ENCODE results near the gene LTA4H.
"Not testable (repeated sequence)": the region's sequence is repeated elsewhere in the genome, so short reads cannot be mapped to it uniquely, and the experiment has no call there.

LTA4H gene

DNA sequence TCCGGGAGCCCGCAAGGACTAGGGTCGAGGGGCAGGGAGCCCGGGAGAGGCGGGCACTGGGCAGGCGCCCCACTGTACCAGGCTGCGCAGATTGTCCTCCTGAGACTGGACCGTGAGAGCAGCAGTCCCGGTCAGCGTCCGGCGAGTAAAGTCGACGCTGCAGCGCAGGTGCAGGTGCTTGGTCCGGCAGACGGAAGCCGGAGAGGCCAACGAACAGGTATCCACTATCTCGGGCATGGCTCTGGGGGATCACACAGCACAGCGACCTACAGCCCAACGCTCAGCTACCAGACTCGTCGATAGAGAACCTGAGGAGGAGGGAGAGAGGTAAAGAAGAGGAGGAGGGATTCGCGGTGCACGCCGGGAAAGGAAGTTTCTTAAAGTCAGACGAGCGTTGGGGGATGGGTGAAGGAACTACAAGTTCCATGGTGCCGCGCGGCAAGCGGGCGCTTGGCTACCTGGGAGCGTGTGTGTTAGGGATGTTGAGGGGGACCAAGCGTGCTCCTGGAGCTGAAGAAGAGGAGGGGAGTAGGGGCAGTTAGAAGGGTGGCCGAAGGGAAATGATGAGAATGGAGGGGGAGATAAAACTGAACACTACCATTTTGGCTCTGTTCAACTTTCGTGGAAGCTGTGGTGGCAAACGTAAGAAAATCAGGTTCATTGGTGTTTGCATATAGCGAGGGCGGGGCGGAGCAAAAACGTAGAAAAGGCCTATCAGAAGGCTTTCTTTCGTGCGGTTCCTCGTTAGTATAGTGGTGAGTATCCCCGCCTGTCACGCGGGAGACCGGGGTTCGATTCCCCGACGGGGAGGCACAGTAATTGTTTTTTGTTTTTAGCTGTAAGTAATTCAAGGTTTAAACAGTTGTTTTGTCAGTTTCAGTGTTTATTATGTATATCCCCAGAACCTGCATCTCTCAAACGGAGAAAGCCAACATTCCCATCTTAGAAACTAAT lies at the start of gene LTA4H:
TSS of gene LTA4H (minus strand) at position 305 of the 954 bp plus-strand sequence. CDS start at position 237, 68 bp downstream.
- peak; percentile 97 for DNase-seq

- DNase-seq: no peak
Measured at GRCh38 chr12:96084624-96085023, 49.2 kb upstream of the LTA4H start.

DNA sequence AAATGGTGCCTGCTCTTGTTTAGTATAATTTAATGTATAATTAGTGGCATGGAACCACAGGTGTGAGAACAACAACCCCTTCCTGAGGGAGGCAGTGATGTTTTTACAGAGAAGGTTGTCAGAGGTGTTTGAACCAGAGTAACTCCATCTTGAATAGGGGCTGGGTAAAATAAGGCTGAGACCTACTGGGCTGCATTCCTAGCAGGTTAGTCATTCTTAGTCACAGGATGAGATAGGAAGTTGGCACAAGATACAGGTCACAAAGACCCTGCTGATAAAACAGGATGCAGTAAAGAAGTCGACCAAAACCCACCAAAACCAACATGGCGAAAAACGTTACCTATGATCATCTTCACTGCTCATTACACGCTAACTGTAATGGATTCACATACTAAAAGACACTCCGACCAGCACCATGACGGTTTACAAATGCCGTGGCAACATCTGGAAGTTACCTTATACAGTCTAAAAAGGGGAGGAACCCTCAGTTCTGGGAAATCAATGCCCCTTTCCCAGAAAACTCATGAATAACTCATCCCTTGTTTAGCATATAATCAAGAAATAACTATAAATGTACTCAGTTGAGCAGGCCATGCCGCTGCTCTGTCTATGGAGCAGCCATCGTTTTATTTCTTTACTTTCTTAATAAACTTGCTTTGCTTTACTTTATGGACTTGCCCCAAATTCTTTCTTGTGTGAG lies 47.8 kb upstream of the LTA4H start:
- no peak for DNase-seq

- DNase-seq: no peak
Measured at GRCh38 chr12:96081596-96081995, 46.2 kb upstream of the LTA4H start.

DNA sequence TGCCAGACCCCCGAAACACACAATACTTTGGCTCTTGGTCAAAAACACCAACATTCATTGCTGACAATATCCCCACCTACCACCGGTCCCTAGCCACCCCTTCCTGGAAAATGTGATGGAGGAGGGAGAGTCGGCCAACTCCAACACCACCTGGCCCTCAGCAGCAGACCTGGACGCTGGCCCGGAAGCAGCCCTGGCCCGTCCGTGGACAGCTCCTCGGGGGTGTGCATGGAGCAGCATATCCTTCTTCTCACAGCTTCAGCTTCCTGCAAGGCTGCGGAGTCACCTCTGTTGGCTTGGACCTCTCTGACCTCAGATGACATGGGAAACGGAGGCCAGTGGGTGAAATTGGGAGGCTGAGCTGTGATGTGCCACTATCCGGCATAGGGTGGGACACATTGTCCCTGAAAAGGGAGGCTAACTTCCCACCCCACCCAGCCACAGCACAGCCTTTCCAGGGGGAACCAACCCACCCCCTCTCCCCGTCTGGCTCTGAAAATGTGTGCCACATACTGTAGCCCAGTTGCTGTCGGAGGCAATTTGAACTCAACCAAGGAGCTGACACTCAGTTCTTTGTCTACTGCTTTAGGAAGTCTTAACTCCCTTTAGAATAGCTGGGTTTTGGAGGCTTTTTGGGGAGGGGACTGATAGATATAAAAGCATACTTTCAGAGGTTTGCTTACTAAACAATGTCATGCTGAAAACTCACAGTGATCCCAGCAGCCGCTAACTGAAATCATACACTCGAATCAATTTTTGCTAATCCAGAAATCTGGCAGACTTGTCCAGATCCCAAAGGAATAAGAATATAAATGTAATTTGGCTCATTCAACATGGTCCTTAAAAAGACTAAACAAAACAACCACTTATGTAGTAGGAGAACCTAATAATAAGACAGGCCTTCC lies 43.1 kb upstream of the LTA4H start:
- no peak for DNase-seq

DNA sequence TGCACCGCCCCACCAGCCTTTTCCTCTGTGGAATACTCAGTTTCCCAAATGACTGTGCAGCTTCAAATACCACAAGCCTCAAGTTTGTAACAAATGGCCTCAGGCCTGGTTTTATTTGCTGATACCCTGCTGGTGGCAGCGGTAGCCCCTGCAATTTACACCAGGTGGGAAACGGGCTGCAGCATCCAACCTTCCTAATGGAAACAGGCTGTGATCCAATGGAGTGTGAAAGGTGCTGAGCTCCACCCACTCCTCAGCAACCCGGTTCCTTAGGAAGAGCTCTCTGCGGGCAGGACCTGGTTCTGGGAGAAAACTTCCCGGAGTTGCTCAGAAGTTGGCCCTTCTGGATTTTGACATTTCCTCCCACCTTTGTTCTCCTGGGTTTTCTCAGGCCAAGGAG lies 41.7 kb upstream of the LTA4H start:
- DNase-seq: no peak

DNA sequence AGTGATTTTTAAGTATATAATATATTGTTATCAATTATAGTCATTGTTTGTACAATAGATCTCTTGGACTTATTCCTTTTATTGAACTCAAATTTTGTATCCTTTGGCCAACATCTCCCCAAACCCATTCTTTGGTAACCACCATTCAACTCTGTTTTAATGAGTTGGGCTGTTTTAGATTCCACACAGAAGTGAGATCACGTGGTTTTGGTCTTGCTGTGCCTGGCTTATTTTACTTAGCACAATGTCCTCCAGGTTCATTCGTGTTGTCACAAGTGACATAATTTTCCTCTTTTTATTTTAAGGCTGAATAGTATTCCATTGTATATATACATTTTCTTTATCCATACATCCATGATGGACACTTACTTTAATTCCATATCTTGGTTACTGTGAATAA lies 40.2 kb upstream of the LTA4H start:
- DNase-seq: no peak

DNA sequence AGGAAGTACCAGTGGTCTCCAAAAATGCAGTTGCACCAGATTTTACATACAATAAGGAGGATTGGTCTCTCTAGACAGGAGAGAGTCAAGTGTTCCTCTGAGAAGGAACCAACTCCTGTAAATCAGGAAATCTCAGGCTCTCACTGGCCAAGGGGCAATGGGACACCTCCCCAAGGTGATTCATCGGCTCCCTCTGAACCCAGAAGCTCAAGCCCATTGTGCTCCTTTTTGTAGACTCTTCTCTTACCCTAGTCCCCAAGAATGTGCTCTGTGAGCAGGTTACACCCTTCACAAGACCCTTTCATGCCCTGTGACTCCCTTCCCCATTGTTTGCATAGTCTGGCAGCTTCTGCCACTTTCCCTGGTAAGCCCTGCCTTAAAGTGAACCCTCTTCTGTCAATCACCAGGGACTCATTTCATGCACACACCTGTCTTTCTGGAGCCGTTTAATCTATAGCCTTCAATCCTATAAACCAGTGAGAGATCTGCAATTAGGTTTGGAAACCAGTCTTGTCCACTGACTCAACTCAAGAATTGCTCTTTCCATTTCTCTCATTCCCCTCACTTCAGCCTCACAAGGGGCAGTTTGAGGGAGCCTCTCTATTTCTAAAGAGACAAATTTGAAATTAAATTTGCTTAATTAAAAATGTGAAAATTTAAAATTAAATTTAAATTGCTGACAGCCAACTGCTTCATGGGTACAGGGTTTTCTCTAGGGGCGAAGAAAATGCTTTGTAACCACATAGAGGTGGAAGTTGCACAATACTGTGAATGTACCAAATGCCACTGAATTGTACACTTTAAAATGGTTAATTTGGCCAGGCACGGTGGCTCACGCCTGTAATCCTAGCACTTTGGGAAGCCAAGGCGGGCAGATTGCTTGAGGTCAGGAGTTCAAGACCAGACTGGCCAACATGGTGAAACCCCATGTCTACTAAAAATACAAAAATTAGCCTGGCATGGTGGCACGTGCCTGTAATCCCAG lies 38.3 kb upstream of the LTA4H start:
- no peak for DNase-seq

- no peak for DNase-seq
Measured at GRCh38 chr12:96070670-96071279, 35.4 kb upstream of the LTA4H start.

GRCh38 chr12:96069511-96070231 lies 34.3 kb upstream of the LTA4H start:
- no peak for DNase-seq

GRCh38 chr12:96068636-96069035 lies 33.2 kb upstream of the LTA4H start:
- DNase-seq: no peak

DNA sequence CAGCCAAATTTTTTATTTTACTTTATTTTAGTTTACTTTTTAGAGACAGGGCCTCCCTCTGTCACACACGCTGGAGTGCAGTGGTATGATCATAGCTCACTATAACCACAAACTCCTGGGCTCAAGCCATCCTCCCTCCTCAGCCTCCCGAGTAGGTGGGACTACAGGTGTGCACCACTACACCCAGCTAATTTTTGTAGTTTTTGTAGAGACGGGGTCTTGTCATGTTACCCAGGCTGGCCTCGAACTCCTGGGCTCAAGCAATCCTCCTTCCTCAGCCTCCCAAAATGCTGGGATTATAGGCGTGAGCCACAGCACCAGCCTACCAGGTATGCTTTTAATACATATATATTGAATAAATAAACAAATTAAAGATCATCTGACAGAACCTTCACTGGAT lies 32.7 kb upstream of the LTA4H start:
- DNase-seq: no peak

DNA sequence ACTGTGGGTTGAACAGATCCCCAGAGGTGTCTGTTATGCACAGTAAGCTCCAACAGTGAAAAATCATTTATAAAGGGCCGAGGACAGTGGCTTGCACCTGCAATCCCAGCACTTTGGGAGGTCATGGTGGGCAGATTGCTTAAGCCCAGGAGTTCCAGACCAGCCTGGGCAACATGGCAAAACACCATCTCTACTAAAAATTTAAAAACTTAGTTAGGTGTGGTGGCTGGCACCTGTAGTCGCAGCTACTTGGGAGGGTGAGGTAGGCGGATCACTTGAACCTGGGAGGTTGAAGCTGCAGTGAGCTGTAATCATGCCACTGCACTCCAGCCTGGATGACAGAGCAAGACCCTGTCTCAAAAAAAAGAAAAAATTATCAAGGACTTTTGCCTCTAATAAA lies 30.4 kb upstream of the LTA4H start:
- not testable (repeated sequence) for DNase-seq

DNA sequence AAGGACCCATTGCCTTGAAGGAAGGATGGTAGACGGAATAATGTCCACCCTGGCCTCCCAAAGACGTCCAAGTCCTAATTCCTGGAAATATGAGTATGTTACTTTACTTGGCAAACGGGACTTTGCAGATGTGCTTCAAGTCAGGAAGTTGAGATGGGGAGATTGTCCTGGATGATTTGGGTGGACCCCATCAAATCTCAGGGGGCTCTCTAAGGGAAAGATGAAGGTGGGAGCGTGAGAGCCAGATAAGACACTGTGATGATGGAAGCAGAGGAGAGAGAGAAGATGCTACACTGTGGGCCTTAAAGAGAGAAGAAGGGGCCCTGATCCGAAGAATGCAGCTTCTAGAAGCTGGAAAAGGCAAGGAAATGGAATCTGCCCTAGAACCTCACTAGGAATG lies 29.6 kb upstream of the LTA4H start:
- no peak for DNase-seq

GRCh38 chr12:96064271-96064670 lies 28.9 kb upstream of the LTA4H start:
- no peak for DNase-seq

DNA sequence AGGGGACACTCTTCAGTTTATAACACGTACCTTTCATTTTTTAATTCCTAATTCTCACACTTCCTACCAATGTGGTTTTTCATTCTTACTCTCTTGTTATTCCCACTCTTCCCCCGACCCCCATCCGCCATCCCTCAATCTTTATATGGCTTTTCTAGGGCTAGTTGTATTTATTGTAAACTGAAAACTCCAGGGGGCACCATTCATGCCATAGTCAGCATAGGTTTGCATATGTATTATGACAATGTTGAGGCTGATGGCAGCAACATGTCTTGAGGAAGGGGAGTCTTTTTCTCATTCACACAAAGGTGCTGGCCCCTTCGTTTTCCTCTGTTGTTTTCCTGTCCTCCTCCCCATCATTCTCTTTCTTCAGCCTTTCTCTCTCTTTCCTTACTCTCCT lies 27.7 kb upstream of the LTA4H start:
- peak; percentile 35 for DNase-seq

- peak; percentile 85 for DNase-seq
Measured at GRCh38 chr12:96061864-96062453, 26.6 kb upstream of the LTA4H start.

GRCh38 chr12:96061323-96061722 lies 25.9 kb upstream of the LTA4H start:
- DNase-seq: no peak

DNA sequence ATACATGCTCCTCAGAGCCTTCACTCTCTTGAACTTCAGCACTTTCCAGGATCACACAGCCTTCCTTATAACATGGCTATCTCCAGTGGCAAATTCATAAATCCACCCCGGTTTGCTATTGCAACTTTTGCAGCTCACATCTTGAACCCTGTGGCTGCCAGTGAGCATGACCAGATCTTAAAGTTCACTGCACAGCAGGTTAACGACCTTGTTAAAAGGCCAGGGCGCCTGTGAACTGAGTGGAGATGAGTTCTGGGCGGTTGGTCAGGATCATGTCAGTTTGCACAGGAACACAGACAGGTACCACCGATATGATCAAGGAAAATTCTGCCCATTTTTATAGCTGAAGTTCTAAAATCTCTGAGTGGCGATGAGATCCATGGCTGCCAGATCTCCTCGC lies 24.7 kb upstream of the LTA4H start:
- no peak for DNase-seq

- DNase-seq: no peak
Measured at GRCh38 chr12:96057986-96058553, 22.7 kb upstream of the LTA4H start.
